ENCODE measurements around the gene SCAMP2.

SCAMP2 gene

DNA sequence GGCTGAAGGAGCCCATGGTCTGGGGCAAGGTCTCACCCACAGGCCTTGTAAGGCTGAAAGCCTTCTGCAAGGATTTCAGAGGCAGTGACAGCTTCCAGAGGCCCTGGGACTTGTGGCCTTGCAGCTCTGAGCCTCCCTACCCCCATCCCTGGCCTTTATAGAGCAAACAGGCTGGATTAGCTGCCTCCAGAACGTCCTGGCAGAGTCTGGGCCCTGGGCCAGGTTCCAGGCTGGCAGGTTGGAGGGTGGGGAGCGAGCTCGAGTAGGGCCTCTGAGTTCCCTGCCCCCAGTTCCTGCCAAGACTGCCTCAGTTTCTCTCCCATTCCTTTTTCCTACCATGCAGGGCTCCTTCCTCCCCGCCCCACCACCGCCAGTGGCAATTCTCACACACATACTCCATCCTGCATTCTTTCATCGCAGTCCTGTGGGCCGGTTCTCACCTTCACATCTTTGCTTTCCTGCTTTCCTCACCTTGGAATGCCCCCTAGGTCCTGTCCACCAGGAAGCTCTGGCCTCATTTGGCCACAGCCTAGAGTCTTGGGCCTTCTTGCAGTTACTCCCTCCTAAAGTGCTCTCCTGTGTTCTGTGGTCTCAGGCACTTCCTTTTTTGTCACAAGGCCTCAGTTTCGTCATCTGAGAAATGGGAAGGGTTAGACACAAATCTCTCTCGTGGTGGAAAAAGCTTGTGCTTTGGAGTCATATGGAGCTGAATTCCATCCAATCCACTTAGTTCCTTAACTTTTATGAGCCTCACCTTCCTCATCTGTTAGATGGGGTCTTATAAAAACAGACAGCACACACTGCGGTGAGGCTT, 57.8 kb downstream of the SCAMP2 start:
- DNase-seq, result no peak

DNA sequence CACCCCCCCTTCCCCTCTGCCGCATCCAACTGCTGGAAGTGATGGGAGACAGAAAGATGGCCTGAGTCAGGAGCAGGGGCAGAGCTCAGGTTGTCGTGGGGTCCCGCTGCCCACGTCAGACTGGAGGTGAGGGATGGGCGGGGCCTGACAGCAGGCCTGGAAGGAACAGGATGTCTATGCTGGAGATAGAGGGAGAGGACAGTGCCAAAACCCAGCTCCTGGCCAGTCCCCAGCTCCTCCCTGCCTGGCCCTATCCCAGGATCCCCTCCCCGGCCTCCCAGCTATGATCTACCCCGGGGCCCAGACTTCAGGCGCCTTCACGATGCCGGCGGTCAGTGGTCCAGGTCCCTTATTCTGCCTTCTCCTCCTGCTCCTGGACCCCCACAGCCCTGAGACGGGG, 60.6 kb downstream of the SCAMP2 start, which contains the start of gene LMAN1L:
TSS of gene LMAN1L (plus strand) at position 303 of the 400 bp plus-strand sequence. CDS start at position 323, 20 bp downstream.
- DNase-seq, result no peak

DNA sequence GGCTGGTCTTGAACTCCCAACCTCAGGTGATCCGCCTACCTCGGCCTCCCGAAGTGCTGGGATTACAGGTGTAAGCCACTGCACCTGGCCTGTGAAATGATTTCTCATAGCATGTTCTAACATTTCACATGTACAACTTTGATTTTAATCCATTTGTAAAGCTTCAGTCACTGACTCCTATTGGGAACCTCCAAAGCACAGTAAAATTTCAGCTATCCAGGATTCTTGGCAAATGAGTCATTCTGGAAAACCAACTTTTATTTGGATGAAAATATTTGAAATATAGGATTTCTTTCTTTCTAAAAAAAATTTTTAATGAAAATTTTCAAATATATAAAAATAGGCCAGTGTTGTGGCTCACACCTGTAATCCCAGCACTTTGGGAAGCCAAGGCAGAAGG, 63.2 kb downstream of the SCAMP2 start:
- DNase-seq, result no peak

GRCh38 chr15:74809242-74809641, 63.9 kb downstream of the SCAMP2 start:
- no peak for DNase-seq

DNA sequence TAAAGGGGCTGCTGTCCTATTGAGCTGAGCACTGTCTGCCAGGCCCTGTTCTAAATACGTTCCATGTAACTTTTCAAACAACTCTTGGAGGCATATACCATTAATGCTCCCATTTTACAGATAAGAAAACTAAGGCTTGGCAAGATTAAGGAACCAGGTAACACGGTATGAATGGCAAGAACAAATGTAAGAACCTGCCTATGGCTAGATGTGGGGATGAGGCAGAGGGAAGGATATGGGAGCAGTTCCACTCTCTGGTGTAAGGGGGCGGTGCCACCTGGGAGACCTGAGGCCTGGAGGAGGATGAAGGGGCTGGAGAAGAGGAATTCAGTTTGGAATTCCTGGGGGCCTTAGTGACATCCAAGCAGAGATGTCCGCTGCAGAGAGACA, 64.3 kb downstream of the SCAMP2 start:
- no peak for DNase-seq

- no peak for DNase-seq
These were observed 64.9 kb downstream of the SCAMP2 start for GRCh38 chr15:74808078-74808839.

DNA sequence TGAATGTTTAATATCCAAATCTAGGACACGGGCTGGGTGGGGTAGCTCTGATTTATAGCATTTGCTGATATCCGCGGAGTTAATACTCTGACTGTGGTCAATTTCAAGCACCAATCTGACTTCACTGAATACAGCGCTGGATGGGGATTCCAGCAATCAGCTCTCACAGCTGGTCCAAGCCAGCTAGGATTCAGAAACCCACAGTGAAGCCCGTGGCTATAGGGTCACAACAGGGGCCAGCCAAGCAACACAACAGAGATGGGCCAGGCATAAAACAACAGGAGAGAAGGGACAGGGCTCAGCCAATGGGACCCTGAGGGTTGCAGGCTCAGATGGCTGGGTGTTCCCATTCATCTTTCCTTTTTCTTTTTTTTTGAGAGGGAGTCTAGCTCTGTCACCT, 65.9 kb downstream of the SCAMP2 start:
- no peak for DNase-seq

- DNase-seq, result no peak
These were observed 68.2 kb downstream of the SCAMP2 start for GRCh38 chr15:74804935-74805334.

DNA sequence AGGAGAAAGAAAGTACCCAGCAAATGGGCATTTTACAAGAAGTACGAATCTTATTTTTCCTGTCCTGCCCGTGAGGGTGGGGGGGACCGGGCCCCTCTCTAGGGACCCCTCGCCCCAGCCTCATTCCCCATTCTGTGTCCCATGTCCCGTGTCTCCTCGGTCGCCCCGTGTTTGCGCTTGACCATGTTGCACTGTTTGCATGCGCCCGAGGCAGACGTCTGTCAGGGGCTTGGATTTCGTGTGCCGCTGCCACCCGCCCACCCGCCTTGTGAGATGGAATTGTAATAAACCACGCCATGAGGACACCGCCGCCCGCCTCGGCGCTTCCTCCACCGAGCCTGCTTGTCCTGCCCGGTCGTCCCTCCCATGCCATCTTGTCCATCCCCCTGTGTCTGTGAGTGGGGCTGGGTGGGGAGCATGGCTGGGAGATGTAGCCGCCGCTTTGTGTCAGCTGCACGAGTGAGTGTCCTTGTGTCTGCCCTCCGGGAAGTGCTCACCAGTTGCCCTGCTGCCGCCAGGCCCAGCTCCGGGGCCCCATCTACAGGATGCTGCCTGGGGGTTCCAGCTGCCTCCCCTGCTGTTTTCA, 70.2 kb downstream of the SCAMP2 start:
- DNase-seq, result no peak

DNA sequence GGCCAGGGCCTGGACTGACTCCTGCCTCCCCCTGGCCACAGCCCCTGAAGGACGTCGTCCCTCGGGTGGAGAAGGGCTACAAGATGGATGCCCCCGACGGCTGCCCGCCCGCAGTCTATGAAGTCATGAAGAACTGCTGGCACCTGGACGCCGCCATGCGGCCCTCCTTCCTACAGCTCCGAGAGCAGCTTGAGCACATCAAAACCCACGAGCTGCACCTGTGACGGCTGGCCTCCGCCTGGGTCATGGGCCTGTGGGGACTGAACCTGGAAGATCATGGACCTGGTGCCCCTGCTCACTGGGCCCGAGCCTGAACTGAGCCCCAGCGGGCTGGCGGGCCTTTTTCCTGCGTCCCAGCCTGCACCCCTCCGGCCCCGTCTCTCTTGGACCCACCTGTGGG, 70.9 kb downstream of the SCAMP2 start:
- DNase-seq, result no peak

DNA sequence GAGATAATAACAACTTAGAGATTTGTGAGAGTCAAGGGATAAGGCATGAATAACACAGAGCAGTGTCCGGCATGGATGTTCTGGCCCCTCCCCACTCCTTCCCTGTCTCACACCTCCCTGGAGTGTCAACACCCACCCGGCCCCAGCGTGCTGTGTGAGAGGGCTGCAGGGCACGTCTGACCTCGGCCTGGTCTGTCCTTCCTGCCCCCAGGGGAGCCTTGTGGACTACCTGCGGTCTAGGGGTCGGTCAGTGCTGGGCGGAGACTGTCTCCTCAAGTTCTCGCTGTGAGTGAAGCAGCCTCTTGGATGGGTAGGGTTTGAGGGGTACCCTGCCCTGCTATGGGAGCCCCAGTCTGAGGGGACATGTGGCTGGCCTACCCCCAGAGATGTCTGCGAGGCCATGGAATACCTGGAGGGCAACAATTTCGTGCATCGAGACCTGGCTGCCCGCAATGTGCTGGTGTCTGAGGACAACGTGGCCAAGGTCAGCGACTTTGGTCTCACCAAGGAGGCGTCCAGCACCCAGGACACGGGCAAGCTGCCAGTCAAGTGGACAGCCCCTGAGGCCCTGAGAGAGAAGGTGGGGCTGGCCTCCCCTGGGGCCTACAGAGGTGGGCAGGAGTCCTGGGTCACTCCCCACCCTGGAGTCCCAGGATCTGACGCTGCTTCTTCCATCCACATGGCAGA, 71.7 kb downstream of the SCAMP2 start:
- no peak for DNase-seq

DNA sequence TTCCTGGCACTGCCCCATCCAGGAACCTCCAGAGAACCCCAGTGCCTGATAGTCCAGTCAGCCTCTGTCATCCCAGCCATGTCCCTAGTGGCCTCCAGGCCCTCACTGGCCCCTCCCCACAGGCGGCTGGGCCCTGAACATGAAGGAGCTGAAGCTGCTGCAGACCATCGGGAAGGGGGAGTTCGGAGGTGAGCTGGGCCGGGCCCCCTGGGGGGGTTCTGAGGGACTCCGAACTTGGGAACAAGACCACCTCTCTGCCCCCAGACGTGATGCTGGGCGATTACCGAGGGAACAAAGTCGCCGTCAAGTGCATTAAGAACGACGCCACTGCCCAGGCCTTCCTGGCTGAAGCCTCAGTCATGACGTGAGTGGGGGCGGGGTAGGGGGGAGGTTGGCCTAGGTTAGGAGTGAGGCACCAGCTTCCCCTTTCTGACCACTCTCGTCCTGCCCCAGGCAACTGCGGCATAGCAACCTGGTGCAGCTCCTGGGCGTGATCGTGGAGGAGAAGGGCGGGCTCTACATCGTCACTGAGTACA, 72.5 kb downstream of the SCAMP2 start:
- no peak for DNase-seq

DNA sequence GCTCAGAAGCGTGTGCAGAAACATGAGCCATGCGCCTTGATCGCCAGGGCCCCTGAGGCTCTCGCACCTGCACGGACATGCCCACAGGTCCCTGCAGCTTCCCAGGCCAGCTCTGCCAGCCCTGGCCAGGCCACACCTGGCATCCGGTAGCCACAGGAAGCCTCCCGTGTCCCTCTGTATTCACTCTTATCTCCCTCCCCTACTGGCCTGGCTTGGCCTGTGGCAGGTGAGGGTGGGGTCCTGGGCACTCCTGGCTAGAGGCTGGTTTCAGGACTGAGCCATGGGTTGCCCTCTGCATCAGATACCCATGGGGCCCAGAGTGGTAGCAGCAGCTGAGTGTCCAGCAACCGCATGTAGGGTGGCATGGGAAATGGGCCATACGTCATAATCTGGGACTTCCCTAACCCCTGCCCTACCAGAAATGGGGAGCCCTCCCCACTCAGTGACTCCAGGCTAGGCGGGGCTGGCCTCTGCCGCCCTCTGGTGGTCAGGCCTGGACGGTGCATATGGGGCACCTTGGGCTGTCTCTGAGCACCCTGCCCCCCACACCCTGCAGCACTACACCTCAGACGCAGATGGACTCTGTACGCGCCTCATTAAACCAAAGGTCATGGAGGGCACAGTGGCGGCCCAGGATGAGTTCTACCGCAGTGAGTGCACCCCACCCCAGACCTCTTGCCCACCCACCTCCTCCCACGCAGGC, 73.2 kb downstream of the SCAMP2 start:
- DNase-seq, result peak; percentile 92

- no peak for DNase-seq
These were observed 73.8 kb downstream of the SCAMP2 start for GRCh38 chr15:74799255-74799855.

- no peak for DNase-seq
These were observed 74.5 kb downstream of the SCAMP2 start for GRCh38 chr15:74798388-74799254.

DNA sequence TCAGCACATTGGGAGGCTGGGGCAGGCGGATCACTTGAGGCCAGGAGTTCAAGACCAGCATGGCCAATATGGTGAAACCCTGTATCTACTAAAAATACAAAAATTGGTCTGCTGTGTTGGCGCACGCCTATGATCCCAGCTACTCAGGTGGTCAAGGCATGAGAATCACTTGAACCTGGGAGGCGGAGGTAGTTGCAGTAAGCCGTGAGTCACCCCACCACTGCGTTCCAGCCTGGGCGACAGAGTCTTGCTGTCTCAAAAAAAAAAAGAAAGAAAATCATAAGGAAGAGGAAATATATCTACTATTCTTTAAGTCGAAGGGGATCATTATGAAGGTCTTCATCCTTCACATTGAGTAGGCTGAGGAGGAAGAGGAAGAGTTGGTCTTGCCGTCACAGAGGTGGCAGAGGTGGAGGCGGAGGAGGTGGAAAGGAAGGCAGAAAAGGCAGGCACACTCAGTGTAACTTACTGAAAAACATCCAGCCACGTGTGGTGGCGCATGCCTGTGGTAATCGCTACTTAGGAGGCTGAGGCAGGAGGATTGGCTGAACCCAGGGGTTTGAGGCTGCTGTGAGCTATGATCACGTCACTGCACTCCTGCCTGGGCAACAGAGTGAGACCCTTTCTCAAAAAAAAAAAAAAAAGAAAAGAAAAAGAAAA, 77.1 kb downstream of the SCAMP2 start:
- DNase-seq, result peak; percentile 48

DNA sequence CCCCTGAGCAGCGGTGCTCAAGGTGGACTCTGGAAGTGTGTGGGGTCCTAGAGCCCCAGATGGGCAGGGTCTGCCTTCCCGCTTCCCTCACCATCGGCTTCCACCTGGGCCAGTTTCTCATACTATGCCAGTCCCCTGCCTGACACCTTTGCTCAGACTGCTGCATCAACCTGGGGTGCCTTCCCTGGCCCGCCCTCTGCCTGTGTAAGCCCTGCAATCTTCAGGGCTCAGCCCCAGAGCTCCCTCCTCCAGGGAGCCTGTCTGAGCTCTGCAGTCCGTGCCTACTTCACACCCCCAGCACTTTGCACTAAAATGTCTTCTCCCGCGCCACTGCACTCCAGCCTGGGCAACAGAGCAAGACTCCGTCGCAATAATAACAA, 78.2 kb downstream of the SCAMP2 start:
- DNase-seq, result no peak

DNA sequence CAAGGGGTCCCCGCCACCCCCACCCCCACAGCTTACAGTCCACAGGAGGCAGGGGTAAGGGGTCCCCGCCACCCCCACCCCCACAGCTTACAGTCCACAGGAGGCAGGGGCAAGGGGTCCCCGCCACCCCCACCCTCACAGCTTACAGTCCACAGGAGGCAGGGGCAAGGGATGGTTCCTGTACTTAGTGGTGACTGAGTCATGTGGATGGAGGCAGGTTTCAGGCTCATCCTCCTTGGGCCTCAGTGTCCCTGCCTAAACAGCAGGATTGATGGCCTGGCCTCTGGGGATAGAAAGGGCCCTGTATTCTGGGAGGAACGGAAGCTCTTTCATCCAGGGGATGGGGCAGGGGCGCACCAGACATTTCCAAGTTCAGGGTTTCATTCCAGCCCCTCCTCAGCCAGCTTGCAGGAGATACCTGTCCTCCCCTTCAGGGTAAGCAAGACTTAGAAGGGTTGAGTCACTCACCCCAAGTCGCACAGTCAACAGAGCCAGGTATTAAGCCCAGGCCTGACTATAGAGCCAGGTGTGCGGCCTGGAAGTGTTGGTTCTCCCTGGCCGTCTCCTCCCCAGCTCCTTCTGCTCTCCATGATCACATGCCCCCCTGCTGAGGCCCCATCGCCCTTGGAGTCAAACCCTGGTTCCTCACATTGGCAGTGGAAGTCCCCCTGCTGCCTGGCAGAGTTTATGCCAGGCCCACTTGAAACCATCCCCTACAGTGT, 78.8 kb downstream of the SCAMP2 start:
- DNase-seq, result no peak
